ENCODE measurements around the gene AP2A2.

AP2A2 gene

DNA sequence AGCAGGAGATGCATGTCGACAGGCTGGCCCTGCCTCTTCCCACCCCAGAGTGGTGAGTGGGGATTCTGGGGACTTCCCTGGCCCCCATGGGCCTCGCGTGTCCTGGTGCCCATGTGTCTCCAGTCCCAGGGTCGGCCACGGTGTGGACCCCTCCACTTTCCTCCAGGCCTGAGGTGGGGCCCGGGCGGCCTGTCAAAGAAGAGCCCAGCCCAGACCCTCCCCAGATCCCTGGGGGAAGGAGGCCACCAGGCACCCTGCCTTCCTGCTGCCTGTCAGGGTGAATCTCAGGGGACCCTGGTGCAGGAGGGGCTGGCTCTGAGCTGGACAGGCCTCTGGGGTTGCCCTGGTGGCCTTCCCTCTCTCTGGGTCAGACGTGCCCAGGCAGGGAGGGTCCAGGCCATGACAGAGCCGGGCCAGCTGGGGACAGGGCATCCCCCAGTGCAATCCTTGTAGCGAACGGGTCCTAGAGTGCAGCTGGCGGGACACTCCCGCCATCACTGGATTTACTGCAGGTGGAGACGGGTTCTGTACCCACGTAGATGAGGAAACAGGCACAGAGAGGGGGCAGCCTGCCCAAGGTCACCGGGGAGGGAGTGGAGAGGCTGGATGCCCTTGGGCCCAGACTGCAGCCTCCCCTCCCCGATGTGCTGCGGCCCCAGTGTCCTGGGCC, 124.4 kb downstream of the AP2A2 start:
- Histone ChIP-seq H3K4me1 (ENCODE audit: control insufficient read depth in 1 of 2, insufficient read depth in 1 of 2, low read depth in 1 of 2, low read length in 1 of 2) (peaks cover 24 to 36% of the 10 kb centered on the region in 2 experiments), H3K27me3 (no peaks in the 10 kb centered on the region), H3K4me3 (ENCODE audit: low read depth in 1 of 2, low read length in 1 of 2) (no peak overlapping the region), H3K27ac (no peak overlapping the region), H3K36me3 (no peaks in the 10 kb centered on the region), H3K9me3 (no peaks in the 10 kb centered on the region)
- TF ChIP-seq, protein P1, sequence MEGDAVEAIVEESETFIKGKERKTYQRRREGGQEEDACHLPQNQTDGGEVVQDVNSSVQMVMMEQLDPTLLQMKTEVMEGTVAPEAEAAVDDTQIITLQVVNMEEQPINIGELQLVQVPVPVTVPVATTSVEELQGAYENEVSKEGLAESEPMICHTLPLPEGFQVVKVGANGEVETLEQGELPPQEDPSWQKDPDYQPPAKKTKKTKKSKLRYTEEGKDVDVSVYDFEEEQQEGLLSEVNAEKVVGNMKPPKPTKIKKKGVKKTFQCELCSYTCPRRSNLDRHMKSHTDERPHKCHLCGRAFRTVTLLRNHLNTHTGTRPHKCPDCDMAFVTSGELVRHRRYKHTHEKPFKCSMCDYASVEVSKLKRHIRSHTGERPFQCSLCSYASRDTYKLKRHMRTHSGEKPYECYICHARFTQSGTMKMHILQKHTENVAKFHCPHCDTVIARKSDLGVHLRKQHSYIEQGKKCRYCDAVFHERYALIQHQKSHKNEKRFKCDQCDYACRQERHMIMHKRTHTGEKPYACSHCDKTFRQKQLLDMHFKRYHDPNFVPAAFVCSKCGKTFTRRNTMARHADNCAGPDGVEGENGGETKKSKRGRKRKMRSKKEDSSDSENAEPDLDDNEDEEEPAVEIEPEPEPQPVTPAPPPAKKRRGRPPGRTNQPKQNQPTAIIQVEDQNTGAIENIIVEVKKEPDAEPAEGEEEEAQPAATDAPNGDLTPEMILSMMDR (IDR thresholded peaks at IDR 0.05), result no peak

GRCh38 chr11:1050581-1051355, 125.1 kb downstream of the AP2A2 start:
- no peak overlapping the region for H3K27ac ChIP-seq
- TF ChIP-seq, protein P1 (IDR thresholded peaks at IDR 0.05), result peak; percentile 48
- no peaks in the 10 kb centered on the region for H3K36me3 ChIP-seq
- no peaks in the 10 kb centered on the region for H3K9me3 ChIP-seq
- no peak overlapping the region for H3K4me3 ChIP-seq (ENCODE audit: low read depth in 1 of 2, low read length in 1 of 2)
- H3K27me3 ChIP-seq, result no peaks in the 10 kb centered on the region
- H3K4me1 ChIP-seq (ENCODE audit: control insufficient read depth in 1 of 2, insufficient read depth in 1 of 2, low read depth in 1 of 2, low read length in 1 of 2), result peaks cover 24 to 36% of the 10 kb centered on the region in 2 experiments

- Histone ChIP-seq H3K9me3 (no peaks in the 10 kb centered on the region), H3K27ac (no peak overlapping the region), H3K27me3 (no peaks in the 10 kb centered on the region), H3K4me3 (ENCODE audit: low read depth in 1 of 2, low read length in 1 of 2) (no peak overlapping the region), H3K36me3 (no peaks in the 10 kb centered on the region), H3K4me1 (ENCODE audit: control insufficient read depth in 1 of 2, insufficient read depth in 1 of 2, low read depth in 1 of 2, low read length in 1 of 2) (peaks cover 24 to 36% of the 10 kb centered on the region in 2 experiments)
- TF ChIP-seq, protein P1 (IDR thresholded peaks at IDR 0.05), result no peak
Observed at GRCh38 chr11:1051356-1052132, 125.9 kb downstream of the AP2A2 start.

DNA sequence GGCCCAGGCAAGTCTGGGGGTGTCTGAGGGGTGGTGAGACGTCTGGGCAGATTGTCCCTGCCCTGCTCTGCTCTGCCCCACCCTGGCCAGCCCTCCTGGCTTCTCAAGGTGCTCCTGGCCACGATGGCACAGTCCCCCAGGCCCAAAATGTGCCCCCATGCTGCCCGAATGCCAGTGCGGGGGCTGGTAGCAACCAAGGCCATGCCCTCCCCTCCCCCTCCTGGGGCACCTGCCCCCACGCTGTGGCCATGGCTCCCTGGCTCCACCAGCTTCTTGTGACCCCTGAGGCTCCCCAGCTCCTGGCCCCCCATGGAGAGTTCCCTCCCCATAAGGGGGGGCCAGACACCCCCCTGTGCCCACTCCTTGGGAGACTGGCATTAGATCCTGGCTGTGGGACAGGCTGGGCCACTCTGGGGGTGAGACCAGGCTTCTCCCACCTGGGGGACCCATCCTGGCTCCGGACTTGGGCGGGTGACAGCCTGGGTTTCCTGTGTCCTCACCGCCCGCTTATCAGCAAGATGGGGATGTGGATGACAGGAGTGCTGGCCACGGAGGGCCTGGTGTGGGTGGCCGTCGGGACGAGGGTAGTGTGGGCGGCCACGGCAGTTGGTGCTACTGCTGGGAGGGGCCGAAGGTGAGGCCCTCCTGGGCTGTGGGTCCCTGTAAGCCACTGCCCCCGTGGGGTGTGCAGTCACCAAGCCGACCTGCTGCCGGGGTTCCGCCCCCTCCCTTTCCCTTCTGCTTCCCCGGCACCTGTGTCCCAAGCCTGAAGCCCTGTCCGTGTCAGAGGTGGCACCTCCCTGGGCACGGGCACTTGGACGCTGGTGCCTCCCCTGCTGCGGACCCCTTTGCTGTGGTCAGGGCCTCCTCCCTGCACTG, 126.7 kb downstream of the AP2A2 start:
- TF ChIP-seq, protein P1 (IDR thresholded peaks at IDR 0.05), result no peak
- Histone ChIP-seq H3K36me3 (no peaks in the 10 kb centered on the region), H3K4me3 (ENCODE audit: low read depth in 1 of 2, low read length in 1 of 2) (no peak overlapping the region), H3K4me1 (ENCODE audit: control insufficient read depth in 1 of 2, insufficient read depth in 1 of 2, low read depth in 1 of 2, low read length in 1 of 2) (peaks cover 23 to 35% of the 10 kb centered on the region in 2 experiments), H3K27me3 (no peaks in the 10 kb centered on the region), H3K9me3 (no peaks in the 10 kb centered on the region), H3K27ac (no peak overlapping the region)

All from neutrophil (primary cell).